Left lung (tissue), 10 donors: ENCODE results near the gene TCFL5. TPM values are rescaled to one million over a fixed set of nuclear protein-coding genes. Genes with fewer than 3 reads are reported as not detected.

Experiments
- ATAC-seq: fragments of 200-7000 bp; cut with Tn5 transposase; one replicate; pipeline ENCODE4 v1.9.1; 2020; ENCODE audit warnings: moderate library complexity
- DNase-seq, 4 donors: peaks; one replicate each; pipeline ENCODE4 v3.0.0-alpha.2; 2013 to 2020
- H3K27ac ChIP-seq, 2 donors: fragments of 200-600 bp; sonication (generic) in 1 of 2; one replicate each; pipeline versions ENCODE4 v1.5.0 to v1.8.0; 2020 to 2021
- H3K27me3 ChIP-seq, 2 donors: fragments of 200-600 bp; sonication (generic) in 1 of 2; one replicate each; pipeline versions ENCODE4 v1.5.0 to v1.8.0; 2020 to 2021
- H3K36me3 ChIP-seq, 2 donors: fragments of 200-600 bp; sonication (generic) in 1 of 2; one replicate each; pipeline versions ENCODE4 v1.5.0 to v1.8.0; 2020 to 2021
- H3K4me1 ChIP-seq, 2 donors: fragments of 200-600 bp; one replicate each; pipeline ENCODE4 v1.8.0; 2021
- H3K4me3 ChIP-seq, 2 donors: fragments of 200-600 bp; sonication (generic) in 1 of 2; one replicate each; pipeline versions ENCODE4 v1.5.0 to v1.8.0; 2020 to 2021; ENCODE audit warnings: mild to moderate bottlenecking in 1 of 2
- H3K9me3 ChIP-seq, 2 donors: fragments of 200-600 bp; sonication (generic) in 1 of 2; one replicate each; pipeline versions ENCODE4 v1.5.0 to v1.8.0; 2020 to 2021
- intact Hi-C, 2 donors: fragments of 100-400 bp; cut with DNase I; formaldehyde crosslinking; loops; one replicate each; pipeline versions ENCODE4 v1.11.2 to v1.14.2; 2022
- polyA plus RNA-seq, 6 donors: library from polyadenylated mRNA; unstranded; fragments of 120-200 nt; gene quantifications; one replicate each; pipeline ENCODE4 v1.2.1, GENCODE V29; 2013; ENCODE audit not compliant: insufficient read length in 6 of 6
- total RNA-seq, 2 donors: library from RNA; stranded (reverse); fragmentation: NEBNext Ultra II Directional; extraction: Animal tissue kit (Norgen Biotek cat#: 25700); gene quantifications; one replicate each; pipeline ENCODE4 v1.2.1, GENCODE V29; 2021
- TF ChIP-seq, protein P1 (sequence below), 2 donors: fragments of 200-600 bp; sonication (generic) in 1 of 2; IDR thresholded peaks; one replicate each; pipeline versions ENCODE4 v1.5.0 to v1.8.0; 2021; ENCODE audit warnings: antibody characterized with exemption in 2 of 2
- donor health status: DM: no; HTN: yes; CAD: no.
- donor health status: DM: no; HTN: no; CAD: no.

Gene TCFL5
- total and polyA plus RNA-seq, 8 donors = 7.4 to 13.7 (median 10.9) TPM

DNA sequence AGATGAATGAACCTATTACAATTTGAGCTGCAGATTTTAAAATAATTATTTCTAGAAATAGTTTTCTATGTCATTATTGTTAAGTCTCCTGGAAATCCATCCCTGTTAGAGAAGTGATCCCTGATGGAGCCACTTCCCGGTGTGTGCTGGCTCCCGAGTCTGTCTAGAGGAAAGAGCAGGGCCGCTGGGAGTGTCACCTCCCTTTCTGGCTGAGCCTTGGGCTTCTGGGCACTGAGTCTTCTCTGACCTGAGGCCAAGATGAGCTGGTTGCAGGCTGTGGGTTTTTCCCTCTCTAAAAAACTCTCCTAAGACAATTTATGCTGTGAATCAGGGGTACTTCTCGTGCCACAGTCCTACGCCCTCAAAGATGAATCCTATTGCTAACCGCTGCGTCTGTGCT is 28.8 kb upstream of the TCFL5 start:
- no peak for ATAC-seq
- TF ChIP-seq, protein P1, sequence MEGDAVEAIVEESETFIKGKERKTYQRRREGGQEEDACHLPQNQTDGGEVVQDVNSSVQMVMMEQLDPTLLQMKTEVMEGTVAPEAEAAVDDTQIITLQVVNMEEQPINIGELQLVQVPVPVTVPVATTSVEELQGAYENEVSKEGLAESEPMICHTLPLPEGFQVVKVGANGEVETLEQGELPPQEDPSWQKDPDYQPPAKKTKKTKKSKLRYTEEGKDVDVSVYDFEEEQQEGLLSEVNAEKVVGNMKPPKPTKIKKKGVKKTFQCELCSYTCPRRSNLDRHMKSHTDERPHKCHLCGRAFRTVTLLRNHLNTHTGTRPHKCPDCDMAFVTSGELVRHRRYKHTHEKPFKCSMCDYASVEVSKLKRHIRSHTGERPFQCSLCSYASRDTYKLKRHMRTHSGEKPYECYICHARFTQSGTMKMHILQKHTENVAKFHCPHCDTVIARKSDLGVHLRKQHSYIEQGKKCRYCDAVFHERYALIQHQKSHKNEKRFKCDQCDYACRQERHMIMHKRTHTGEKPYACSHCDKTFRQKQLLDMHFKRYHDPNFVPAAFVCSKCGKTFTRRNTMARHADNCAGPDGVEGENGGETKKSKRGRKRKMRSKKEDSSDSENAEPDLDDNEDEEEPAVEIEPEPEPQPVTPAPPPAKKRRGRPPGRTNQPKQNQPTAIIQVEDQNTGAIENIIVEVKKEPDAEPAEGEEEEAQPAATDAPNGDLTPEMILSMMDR (IDR thresholded peaks at IDR 0.05) = no peak
- Histone ChIP-seq H3K4me1 (no peaks in the 10 kb centered on the region), H3K9me3 (no peaks in the 10 kb centered on the region), H3K4me3 (no peak overlapping the region), H3K36me3 (peaks cover 2 to 100% of the 10 kb centered on the region in 2 donors), H3K27me3 (no peaks in the 10 kb centered on the region), H3K27ac (no peak overlapping the region)
- intact Hi-C loops = loop anchor here in 1 of 2 donors (10.0 kb wide), 1 partner anchor 114 kb away; the partner anchor contains the start of gene BHLHE23
- peak in 1 of 4 donors; percentile 15 for DNase-seq

DNA sequence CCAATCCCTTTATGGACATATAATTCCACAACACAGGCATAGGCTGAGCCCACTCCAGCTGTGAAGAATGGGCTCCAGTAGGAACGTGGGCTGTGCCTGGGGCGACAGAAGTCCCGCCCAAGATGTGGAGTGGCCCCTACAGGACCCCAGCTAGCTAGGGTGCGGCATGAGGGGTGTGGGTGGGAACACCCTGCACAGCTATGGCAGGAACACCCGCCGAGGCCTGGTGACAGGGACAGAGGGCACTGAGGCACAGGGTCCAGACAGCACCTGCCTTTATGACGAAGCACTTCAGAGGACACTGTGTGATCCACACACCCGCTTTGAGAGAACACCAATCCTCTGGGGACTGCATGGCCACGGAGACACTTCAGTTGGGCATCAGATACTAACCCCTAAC is 28.2 kb upstream of the TCFL5 start:
- H3K4me1 ChIP-seq = no peaks in the 10 kb centered on the region
- H3K9me3 ChIP-seq = no peaks in the 10 kb centered on the region
- DNase-seq (peak in 1 of 4 donors; percentile 36), ATAC-seq (no peak)
- H3K27me3 ChIP-seq = no peaks in the 10 kb centered on the region
- H3K27ac ChIP-seq = no peak overlapping the region
- no peak overlapping the region for H3K4me3 ChIP-seq
- H3K36me3 ChIP-seq = peaks cover 2 to 96% of the 10 kb centered on the region in 2 donors
- TF ChIP-seq, protein P1 (IDR thresholded peaks at IDR 0.05) = no peak
- intact Hi-C loops = loop anchor here in 1 of 2 donors (10.0 kb wide), 1 partner anchor 115 kb away; the partner anchor contains the start of gene BHLHE23

DNA sequence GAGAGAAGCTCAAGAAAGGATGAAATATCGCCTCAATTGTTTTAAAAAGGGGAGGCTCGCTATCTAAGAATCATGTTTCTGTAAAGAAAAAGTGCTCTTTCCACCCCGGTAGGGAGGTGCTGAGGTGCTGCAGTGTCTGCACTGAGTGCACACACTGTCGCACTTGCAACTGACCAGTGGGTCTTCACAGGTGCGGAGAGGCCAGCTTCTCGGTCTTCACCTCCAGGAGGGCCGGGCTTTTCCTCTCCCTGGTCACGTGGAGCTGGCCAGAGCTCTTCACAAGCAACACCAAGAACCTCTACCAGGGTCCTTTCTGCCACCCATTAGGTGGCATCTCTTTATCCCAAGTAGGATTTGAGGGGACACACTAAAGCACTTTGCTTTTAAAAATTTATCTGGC is 27.8 kb upstream of the TCFL5 start:
- Histone ChIP-seq H3K9me3 (no peaks in the 10 kb centered on the region), H3K27me3 (no peaks in the 10 kb centered on the region), H3K36me3 (peaks cover 2 to 92% of the 10 kb centered on the region in 2 donors), H3K4me1 (no peaks in the 10 kb centered on the region), H3K4me3 (no peak overlapping the region), H3K27ac (no peak overlapping the region)
- intact Hi-C loops = no loop called here
- ATAC-seq (no peak), DNase-seq (no peak)
- TF ChIP-seq, protein P1 (IDR thresholded peaks at IDR 0.05) = no peak

DNA sequence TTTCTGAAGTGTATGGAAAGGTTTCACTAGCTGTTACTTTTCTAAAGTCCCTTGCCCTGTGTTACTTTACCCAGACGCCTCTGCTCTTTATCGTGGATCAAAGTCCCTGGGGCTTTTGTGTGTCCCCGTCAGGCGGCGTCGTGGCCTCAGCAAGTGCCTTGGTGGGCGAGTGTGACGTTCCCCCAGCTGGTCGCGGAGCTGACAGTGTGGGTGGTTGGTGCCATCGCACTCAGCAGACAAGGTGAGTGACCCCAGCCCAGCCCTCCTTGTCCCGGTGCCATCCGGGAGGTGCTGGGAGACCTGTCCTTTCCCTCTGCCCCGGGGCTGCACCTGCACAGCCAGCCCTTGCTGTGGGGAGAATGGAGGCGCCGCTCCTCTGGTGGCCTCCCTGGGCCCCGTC is 27.3 kb upstream of the TCFL5 start:
- intact Hi-C loops = no loop called here
- ATAC-seq = no peak
- TF ChIP-seq, protein P1 (IDR thresholded peaks at IDR 0.05) = no peak
- no peaks in the 10 kb centered on the region for H3K4me1 ChIP-seq
- DNase-seq = no peak
- H3K27me3 ChIP-seq = no peaks in the 10 kb centered on the region
- no peaks in the 10 kb centered on the region for H3K9me3 ChIP-seq
- H3K36me3 ChIP-seq = peaks cover 1 to 87% of the 10 kb centered on the region in 2 donors
- H3K4me3 ChIP-seq = no peak overlapping the region
- H3K27ac ChIP-seq = no peak overlapping the region

DNA sequence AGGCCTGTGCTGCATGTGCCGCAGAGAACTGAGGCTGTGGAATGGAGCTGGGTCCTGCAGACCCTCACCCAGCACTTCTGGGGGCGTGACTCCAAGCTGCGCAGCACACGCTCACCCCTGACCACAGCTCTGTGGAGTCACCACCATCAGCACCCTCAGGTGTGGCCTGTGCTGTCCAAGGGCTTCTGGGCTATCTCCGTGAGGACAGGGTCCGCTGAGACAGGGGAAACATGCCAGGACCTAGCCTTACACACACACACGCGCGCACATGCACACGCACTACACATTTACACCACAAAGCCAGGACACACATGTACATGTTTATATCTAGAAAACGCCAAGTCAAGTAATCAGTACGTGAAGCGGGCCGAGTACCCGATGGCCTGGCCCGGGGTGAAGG is 26.8 kb upstream of the TCFL5 start:
- no peak overlapping the region for H3K27ac ChIP-seq
- intact Hi-C loops = no loop called here
- H3K4me1 ChIP-seq = no peaks in the 10 kb centered on the region
- DNase-seq = no peak
- ATAC-seq = peak; percentile 7
- no peaks in the 10 kb centered on the region for H3K27me3 ChIP-seq
- H3K36me3 ChIP-seq = peaks cover 0 to 82% of the 10 kb centered on the region in 2 donors
- TF ChIP-seq, protein P1 (IDR thresholded peaks at IDR 0.05) = no peak
- no peak overlapping the region for H3K4me3 ChIP-seq
- no peaks in the 10 kb centered on the region for H3K9me3 ChIP-seq
